Measurements from ENCODE around the gene RAI1.
A peak's percentile ranks its signal among the peaks of the same experiment; 100 is the strongest.
"Not testable (repeated sequence)": the region's sequence is repeated elsewhere in the genome, so short reads cannot be mapped to it uniquely, and the experiment has no call there.

Gene RAI1

DNA sequence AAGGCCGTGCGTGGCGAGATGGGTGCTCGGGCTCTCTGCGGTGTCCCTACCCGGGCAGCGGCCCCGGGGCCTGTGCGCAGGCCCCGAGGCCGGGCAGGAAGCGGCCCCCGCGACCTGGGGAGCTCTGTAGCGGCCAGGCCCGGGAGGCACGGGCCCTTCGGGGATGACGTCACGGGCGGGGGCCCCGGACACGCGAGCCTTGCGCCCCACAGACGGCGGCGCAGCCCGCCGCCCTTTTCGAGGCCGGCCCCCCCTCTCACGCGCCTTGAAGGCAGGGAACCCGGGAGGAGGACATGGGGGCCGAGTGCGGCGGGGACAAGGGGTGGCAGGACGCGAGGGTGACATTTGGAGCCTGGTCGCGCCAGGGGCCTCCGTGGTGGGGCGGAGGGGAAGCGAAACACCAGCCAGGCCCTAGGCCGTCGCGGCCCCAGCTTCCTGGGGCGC, 1.1 kb downstream of the RAI1 start:
- H3K27ac ChIP-seq (ENCODE audit: low read length), result peak overlapping the region; percentile 91
- H3K4me3 ChIP-seq (ENCODE audit: low read length in 2 of 2), result peak overlapping the region; percentile 70 to 78
- H3K27me3 ChIP-seq (ENCODE audit: control insufficient read depth in 1 of 2, insufficient read depth in 2 of 2, low read length in 2 of 2), result no peaks in the 10 kb centered on the region
- peak overlapping the region; percentile 71 to 86 for H3K9ac ChIP-seq (ENCODE audit: low read length in 2 of 2)
- no peaks in the 10 kb centered on the region for H3K9me3 ChIP-seq (ENCODE audit: control insufficient read depth in 2 of 2, low read length in 2 of 2)
- no peaks in the 10 kb centered on the region for H3K36me3 ChIP-seq (ENCODE audit: control insufficient read depth in 2 of 2, insufficient read depth in 2 of 2, low read length in 2 of 2)
- H3K4me1 ChIP-seq (ENCODE audit: control insufficient read depth, insufficient read depth, low read length), result peaks cover 40% of the 10 kb centered on the region

DNA sequence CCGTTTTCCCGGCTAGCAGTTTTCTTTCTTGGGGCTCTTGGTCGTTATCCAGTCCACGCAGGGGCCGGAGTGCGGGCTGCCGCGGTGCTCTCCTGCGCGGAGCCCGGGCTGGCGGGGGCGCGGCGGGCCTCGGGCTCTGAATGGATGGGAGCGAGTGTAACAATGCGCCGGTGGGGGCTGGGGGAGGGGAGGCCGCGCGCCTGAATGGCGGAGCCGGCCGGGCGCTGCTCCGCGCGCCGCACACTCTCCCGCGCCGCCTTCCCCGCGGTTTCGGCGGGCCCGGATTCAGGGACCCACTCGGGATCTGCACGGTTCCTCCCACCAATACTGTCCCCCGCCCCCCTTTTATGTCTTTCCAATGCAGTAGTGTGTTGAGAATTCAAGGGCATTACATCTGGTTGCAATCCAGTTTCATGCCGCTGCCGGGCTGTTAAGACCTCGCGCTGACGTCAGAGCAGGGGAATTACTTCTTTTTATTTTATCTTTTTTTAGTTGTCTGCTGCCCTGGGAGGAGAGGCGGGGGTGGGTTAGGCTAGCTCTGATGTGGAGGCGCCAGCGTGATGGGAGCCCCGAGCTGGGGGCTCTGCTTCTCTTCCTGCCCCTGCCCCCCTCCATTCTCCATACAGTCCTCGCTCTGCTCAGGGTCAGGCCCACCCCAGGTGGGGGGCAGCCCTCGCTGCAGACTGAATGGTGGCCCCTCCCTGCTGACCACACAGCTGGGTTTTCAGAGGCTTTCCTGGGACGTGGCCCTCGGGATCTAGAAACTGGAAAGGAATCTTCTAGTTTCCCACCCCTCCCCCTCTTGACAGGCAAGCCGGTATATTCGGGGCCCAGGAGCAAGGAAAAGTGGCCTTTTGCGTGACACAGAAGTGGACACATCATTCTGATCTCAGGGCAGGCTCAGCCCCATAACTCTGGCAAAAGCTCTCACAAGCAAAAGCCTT, 1.8 kb downstream of the RAI1 start:
- Histone ChIP-seq H3K27me3 (ENCODE audit: control insufficient read depth in 1 of 2, insufficient read depth in 2 of 2, low read length in 2 of 2) (no peaks in the 10 kb centered on the region), H3K36me3 (ENCODE audit: control insufficient read depth in 2 of 2, insufficient read depth in 2 of 2, low read length in 2 of 2) (no peaks in the 10 kb centered on the region), H3K4me1 (ENCODE audit: control insufficient read depth, insufficient read depth, low read length) (peaks cover 40% of the 10 kb centered on the region), H3K4me3 (ENCODE audit: low read length in 2 of 2) (peak overlapping the region; percentile 70 to 78), H3K27ac (ENCODE audit: low read length) (peak overlapping the region; percentile 91), H3K9ac (ENCODE audit: low read length in 2 of 2) (peak overlapping the region; percentile 71 to 86), H3K9me3 (ENCODE audit: control insufficient read depth in 2 of 2, low read length in 2 of 2) (no peaks in the 10 kb centered on the region)

GRCh38 chr17:17683710-17684365, 2.6 kb downstream of the RAI1 start:
- H3K36me3 ChIP-seq (ENCODE audit: control insufficient read depth in 2 of 2, insufficient read depth in 2 of 2, low read length in 2 of 2), result no peaks in the 10 kb centered on the region
- H3K4me1 ChIP-seq (ENCODE audit: control insufficient read depth, insufficient read depth, low read length), result peaks cover 40% of the 10 kb centered on the region
- H3K4me3 ChIP-seq (ENCODE audit: low read length in 2 of 2), result peak overlapping the region; percentile 70 to 78
- no peaks in the 10 kb centered on the region for H3K27me3 ChIP-seq (ENCODE audit: control insufficient read depth in 1 of 2, insufficient read depth in 2 of 2, low read length in 2 of 2)
- H3K9ac ChIP-seq (ENCODE audit: low read length in 2 of 2), result peak overlapping the region; percentile 64 to 86
- H3K9me3 ChIP-seq (ENCODE audit: control insufficient read depth in 2 of 2, low read length in 2 of 2), result no peaks in the 10 kb centered on the region
- peak overlapping the region; percentile 91 for H3K27ac ChIP-seq (ENCODE audit: low read length)

- Histone ChIP-seq H3K36me3 (ENCODE audit: control insufficient read depth in 2 of 2, insufficient read depth in 2 of 2, low read length in 2 of 2) (no peaks in the 10 kb centered on the region), H3K4me1 (ENCODE audit: control insufficient read depth, insufficient read depth, low read length) (peaks cover 43% of the 10 kb centered on the region), H3K9ac (ENCODE audit: low read length in 2 of 2) (peak overlapping the region; percentile 39 to 42), H3K9me3 (ENCODE audit: control insufficient read depth in 2 of 2, low read length in 2 of 2) (no peaks in the 10 kb centered on the region), H3K27ac (ENCODE audit: low read length) (peak overlapping the region; percentile 77), H3K27me3 (ENCODE audit: control insufficient read depth in 1 of 2, insufficient read depth in 2 of 2, low read length in 2 of 2) (no peaks in the 10 kb centered on the region), H3K4me3 (ENCODE audit: low read length in 2 of 2) (peak overlapping the region; percentile 37 to 52)
Measured at GRCh38 chr17:17684906-17685774, 3.9 kb downstream of the RAI1 start.

GRCh38 chr17:17685775-17686291, 4.6 kb downstream of the RAI1 start:
- peak overlapping the region; percentile 21 to 39 for H3K9ac ChIP-seq (ENCODE audit: low read length in 2 of 2)
- peaks cover 40% of the 10 kb centered on the region for H3K4me1 ChIP-seq (ENCODE audit: control insufficient read depth, insufficient read depth, low read length)
- peak overlapping the region; percentile 77 for H3K27ac ChIP-seq (ENCODE audit: low read length)
- H3K9me3 ChIP-seq (ENCODE audit: control insufficient read depth in 2 of 2, low read length in 2 of 2), result no peaks in the 10 kb centered on the region
- no peaks in the 10 kb centered on the region for H3K36me3 ChIP-seq (ENCODE audit: control insufficient read depth in 2 of 2, insufficient read depth in 2 of 2, low read length in 2 of 2)
- H3K4me3 ChIP-seq (ENCODE audit: low read length in 2 of 2), result peak overlapping the region; percentile 15 to 52
- H3K27me3 ChIP-seq (ENCODE audit: control insufficient read depth in 1 of 2, insufficient read depth in 2 of 2, low read length in 2 of 2), result no peaks in the 10 kb centered on the region

DNA sequence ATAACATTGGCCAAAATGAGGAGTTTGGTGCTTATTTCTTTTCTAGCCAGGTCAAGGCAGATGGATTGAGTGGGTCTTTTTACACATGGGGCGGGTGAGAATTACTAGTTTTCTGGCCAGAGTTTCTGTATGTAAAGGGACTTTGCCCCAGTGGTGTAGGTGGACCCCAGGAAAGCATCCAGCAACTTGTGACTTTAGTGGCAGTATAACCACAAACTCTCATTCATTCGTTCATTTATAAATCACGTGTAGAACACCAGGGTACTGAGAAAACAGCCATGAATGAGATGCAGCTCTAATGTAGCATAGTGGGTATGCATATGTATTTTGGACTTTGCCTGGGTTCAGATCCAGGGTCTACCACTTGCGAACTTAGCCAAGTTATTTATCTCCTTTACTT, 8.1 kb downstream of the RAI1 start:
- Histone ChIP-seq H3K9me3 (ENCODE audit: control insufficient read depth in 2 of 2, low read length in 2 of 2) (no peaks in the 10 kb centered on the region), H3K4me3 (ENCODE audit: low read length in 2 of 2) (no peak overlapping the region), H3K27me3 (ENCODE audit: control insufficient read depth in 1 of 2, insufficient read depth in 2 of 2, low read length in 2 of 2) (no peaks in the 10 kb centered on the region), H3K27ac (ENCODE audit: low read length) (no peak overlapping the region), H3K9ac (ENCODE audit: low read length in 2 of 2) (no peak overlapping the region), H3K4me1 (ENCODE audit: control insufficient read depth, insufficient read depth, low read length) (peaks cover 59% of the 10 kb centered on the region), H3K36me3 (ENCODE audit: control insufficient read depth in 2 of 2, insufficient read depth in 2 of 2, low read length in 2 of 2) (no peaks in the 10 kb centered on the region)

- H3K9me3 ChIP-seq (ENCODE audit: control insufficient read depth in 2 of 2, low read length in 2 of 2); H3K9ac ChIP-seq (ENCODE audit: low read length in 2 of 2); H3K4me3 ChIP-seq (ENCODE audit: low read length in 2 of 2); H3K36me3 ChIP-seq (ENCODE audit: control insufficient read depth in 2 of 2, insufficient read depth in 2 of 2, low read length in 2 of 2); H3K27me3 ChIP-seq (ENCODE audit: control insufficient read depth in 1 of 2, insufficient read depth in 2 of 2, low read length in 2 of 2); H3K27ac ChIP-seq (ENCODE audit: low read length): not testable (repeated sequence)
- H3K4me1 ChIP-seq (ENCODE audit: control insufficient read depth, insufficient read depth, low read length), result peaks cover 59% of the 10 kb centered on the region
Measured at GRCh38 chr17:17690233-17690632, 9.0 kb downstream of the RAI1 start.

DNA sequence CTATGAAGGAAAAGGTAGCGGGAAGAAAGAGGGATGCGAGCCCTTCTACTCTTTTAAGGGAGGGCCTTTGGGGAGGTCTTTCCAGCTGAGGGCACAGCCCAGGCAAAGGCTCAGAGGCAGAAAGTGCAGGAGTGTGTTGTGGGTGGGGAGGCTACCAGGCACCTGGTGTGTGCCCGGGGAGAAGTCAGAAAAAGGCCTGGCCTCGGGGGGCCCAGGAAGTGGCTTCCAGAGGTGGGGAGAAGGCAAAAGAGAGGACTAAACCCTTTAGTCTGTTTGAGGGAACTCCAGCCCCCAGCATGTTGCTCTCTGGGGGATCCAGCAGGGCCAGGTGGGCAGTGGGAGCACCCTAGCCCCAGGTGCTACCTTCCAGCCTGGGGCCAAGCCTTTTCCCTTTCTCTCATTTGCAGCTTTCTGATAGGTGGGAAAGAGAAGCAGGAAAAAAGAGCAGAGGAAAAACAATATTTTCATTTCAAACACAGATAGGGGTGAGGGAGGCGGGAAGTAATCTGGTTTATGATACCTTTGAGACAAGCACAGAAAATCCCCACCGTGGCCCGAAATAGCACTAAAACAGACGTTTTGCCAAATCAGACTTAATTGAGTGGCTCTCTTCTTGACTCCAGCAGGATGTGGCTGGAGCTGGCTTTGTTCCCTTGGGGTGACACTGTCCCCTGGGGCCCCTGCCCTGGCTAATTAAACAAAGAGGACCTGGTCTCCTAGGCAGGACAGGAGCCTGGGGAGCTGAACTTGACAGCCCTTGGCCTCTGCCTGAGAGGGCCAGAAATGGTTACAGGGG, 10.4 kb downstream of the RAI1 start:
- H3K4me1 ChIP-seq (ENCODE audit: control insufficient read depth, insufficient read depth, low read length), result peaks cover 60% of the 10 kb centered on the region
- no peak overlapping the region for H3K4me3 ChIP-seq (ENCODE audit: low read length in 2 of 2)
- no peaks in the 10 kb centered on the region for H3K36me3 ChIP-seq (ENCODE audit: control insufficient read depth in 2 of 2, insufficient read depth in 2 of 2, low read length in 2 of 2)
- no peak overlapping the region for H3K27ac ChIP-seq (ENCODE audit: low read length)
- no peaks in the 10 kb centered on the region for H3K9me3 ChIP-seq (ENCODE audit: control insufficient read depth in 2 of 2, low read length in 2 of 2)
- H3K27me3 ChIP-seq (ENCODE audit: control insufficient read depth in 1 of 2, insufficient read depth in 2 of 2, low read length in 2 of 2), result no peaks in the 10 kb centered on the region
- H3K9ac ChIP-seq (ENCODE audit: low read length in 2 of 2), result peak overlapping the region; percentile 7 to 42

GRCh38 chr17:17692353-17693252, 11.3 kb downstream of the RAI1 start:
- H3K4me3 ChIP-seq (ENCODE audit: low read length in 2 of 2), result no peak overlapping the region
- H3K4me1 ChIP-seq (ENCODE audit: control insufficient read depth, insufficient read depth, low read length), result peaks cover 64% of the 10 kb centered on the region
- no peaks in the 10 kb centered on the region for H3K9me3 ChIP-seq (ENCODE audit: control insufficient read depth in 2 of 2, low read length in 2 of 2)
- H3K9ac ChIP-seq (ENCODE audit: low read length in 2 of 2), result peak overlapping the region; percentile 7 to 30
- H3K27ac ChIP-seq (ENCODE audit: low read length), result peak overlapping the region; percentile 94
- no peaks in the 10 kb centered on the region for H3K27me3 ChIP-seq (ENCODE audit: control insufficient read depth in 1 of 2, insufficient read depth in 2 of 2, low read length in 2 of 2)
- H3K36me3 ChIP-seq (ENCODE audit: control insufficient read depth in 2 of 2, insufficient read depth in 2 of 2, low read length in 2 of 2), result no peaks in the 10 kb centered on the region
